ENCODE measurements around the gene RPGRIP1L.
A peak's percentile ranks its signal among the peaks of the same experiment; 100 is the strongest.

The RPGRIP1L gene

DNA sequence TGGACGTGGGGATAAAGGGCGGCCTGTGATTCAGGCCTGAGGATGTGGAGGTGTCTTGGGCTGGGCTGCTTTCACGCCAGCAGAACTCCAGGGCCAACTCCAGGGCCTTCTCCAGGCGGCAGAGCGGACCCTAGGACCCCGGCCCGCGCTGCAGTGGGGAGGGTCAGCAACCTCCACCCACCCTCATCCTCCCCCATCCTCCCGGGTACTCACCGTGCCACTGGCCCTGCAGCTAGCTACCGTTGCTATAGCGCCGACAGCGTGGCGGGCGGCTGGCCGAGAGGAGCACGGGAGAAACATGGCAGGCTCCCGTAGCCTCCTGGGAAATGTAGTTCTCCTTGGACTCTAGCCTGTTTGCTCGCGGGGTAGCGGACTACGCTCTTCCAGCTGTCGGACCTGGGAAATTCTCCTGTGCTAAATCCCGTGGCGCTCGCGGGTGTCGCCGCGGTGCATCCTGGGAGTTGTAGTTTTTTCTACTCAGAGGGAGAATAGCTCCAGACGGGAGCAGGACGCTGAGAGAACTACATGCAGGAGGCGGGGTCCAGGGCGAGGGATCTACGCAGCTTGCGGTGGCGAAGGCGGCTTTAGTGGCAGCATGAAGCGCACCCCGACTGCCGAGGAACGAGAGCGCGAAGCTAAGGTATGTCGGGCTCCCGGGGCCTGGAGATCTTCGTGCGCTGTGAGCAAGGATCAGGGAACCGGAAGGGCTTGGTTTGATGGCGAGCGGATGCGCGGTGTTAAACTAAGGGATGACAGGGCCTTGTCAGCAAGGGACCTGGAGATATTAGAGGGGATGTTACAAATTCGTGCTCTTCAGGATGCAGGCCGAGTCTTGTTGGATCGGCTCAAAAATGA lies at the start of gene RPGRIP1L, which contains the start of gene FTO:
Gene RPGRIP1L (minus strand): TSS at position 270 of the 855 bp plus-strand sequence. CDS start 3,136 bp downstream, outside the sequence.
Gene FTO (plus strand): TSS at position 567 of the 855 bp plus-strand sequence.
- peaks cover 11% of the 10 kb centered on the region for H3K36me3 Mint-ChIP-seq (ENCODE audit: low read depth)
- H3K9me3 Mint-ChIP-seq: no peaks in the 10 kb centered on the region
- peaks cover 17% of the 10 kb centered on the region for H3K4me1 Mint-ChIP-seq (ENCODE audit: low read depth)
- peak; percentile 98 for DNase-seq (ENCODE audit: low spot score)
- H3K27ac Mint-ChIP-seq: peak within 1 kb of the TSS; percentile 91
- H3K27me3 Mint-ChIP-seq (ENCODE audit: low read depth): no peaks in the 10 kb centered on the region
- H3K4me3 Mint-ChIP-seq: peak within 1 kb of the TSS; percentile 95

DNA sequence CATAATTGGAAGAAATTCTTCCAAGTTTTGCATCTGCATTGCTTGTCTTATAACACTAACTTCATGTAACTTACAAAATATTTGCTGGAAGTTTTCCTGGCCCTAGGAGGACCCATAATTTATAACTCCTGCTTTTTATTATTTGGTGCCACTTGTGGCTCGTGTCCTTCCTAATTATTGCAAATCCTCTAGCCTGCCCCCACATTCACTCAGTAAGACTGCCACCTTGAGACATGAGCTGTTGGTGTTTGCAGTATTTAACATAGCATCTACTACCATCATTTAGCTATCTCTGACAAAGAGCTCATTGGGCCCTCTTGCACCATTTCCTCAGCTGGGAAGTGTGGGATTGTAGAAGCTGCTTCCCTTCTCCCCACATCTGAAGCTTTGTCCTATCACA lies 49.8 kb upstream of the RPGRIP1L start:
- Mint-ChIP-seq H3K4me1 (ENCODE audit: low read depth) (no peaks in the 10 kb centered on the region), H3K9me3 (no peaks in the 10 kb centered on the region), H3K4me3 (no peak overlapping the region), H3K27ac (no peak overlapping the region), H3K27me3 (ENCODE audit: low read depth) (no peaks in the 10 kb centered on the region), H3K36me3 (ENCODE audit: low read depth) (peaks cover 1% of the 10 kb centered on the region)
- no peak for DNase-seq (ENCODE audit: low spot score)

DNA sequence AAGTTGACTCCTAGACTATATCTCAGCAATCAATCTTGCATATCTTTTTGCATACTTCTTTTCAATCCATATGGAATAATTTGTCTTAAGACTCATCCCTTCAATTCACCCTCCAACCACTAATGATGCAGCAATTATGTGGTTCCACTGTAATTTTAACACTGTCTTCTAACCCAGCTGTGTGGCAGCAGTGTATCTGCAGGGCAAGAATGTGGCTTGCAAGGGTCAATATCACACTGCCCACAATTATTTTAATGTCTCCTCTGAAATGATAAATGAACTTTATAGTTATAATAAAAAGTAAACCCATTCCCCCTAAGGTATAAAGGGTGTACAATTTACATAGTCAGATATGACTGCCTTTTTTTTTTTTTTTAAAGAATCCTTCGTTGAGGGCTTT lies 48.9 kb upstream of the RPGRIP1L start:
- H3K36me3 Mint-ChIP-seq (ENCODE audit: low read depth): peaks cover 1% of the 10 kb centered on the region
- no peak for DNase-seq (ENCODE audit: low spot score)
- peaks cover 6% of the 10 kb centered on the region for H3K9me3 Mint-ChIP-seq
- H3K4me1 Mint-ChIP-seq (ENCODE audit: low read depth): no peaks in the 10 kb centered on the region
- no peaks in the 10 kb centered on the region for H3K27me3 Mint-ChIP-seq (ENCODE audit: low read depth)
- no peak overlapping the region for H3K4me3 Mint-ChIP-seq
- no peak overlapping the region for H3K27ac Mint-ChIP-seq

DNA sequence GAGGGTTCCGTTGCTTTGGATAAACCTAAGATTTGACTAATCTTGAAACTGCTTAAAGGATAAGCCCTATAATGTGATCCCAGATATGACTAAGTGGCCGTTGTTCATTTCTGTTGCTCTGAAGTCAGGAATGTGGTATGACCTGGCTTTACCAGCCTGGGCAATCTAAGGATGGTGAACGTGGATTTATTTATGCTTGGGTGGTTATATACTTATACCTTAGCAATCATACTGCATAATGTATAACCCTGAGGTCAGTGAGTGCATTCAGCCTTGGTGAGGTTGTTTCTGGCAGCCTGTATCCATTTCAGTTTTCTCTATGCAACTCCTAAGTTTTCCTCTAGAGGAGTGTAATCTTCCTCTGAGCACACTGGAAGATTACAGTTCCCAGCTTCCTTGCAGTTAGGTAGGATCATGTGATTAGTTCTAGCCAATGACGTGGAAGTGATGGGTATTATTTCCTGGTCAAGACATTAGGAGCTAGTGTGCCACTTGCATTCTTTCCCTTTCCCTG lies 42.2 kb upstream of the RPGRIP1L start:
- Mint-ChIP-seq H3K36me3 (ENCODE audit: low read depth) (peaks cover 3% of the 10 kb centered on the region), H3K4me3 (no peak overlapping the region), H3K27ac (no peak overlapping the region), H3K4me1 (ENCODE audit: low read depth) (peaks cover 24% of the 10 kb centered on the region), H3K9me3 (peaks cover 9% of the 10 kb centered on the region), H3K27me3 (ENCODE audit: low read depth) (no peaks in the 10 kb centered on the region)
- DNase-seq (ENCODE audit: low spot score): no peak

DNA sequence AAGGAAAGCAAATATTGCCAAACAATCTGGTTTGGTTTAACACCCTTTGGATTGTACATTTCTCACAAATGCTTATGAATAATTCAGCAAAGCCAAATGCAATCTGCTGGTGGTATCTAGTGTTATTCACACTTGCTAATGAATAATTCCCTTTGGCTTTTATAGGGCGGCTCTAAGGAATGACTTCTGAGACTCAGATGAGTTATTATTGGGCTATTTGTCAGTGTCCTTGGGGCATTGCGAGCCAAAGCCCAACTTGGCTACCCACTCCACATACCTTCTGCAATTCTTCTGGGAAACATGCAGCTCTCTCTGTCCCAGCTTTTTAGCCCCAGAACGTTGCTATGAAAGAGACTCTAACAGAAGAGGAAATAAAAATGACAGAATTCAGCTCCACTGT lies 41.4 kb upstream of the RPGRIP1L start:
- Mint-ChIP-seq H3K4me1 (ENCODE audit: low read depth) (peaks cover 27% of the 10 kb centered on the region), H3K4me3 (peak overlapping the region; percentile 54)

DNA sequence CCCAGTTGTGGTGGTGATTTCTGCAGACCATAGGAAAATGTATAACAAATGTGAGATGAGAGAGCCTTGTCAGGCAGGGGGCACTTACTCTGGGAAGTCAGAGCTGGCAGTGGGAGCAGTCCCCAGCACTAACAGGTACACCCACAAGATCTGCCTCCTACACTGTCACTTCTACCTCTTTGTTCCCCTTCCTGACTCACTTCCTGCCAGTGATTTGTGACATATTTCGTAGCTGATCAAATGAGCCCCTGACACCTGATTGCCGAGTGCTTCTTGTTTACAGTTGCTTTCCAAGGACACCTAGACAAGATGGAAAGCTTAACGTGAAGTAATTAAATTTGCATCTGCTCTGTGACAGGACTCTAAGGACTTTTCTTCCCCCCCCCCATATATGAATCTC lies 40.8 kb upstream of the RPGRIP1L start:
- Mint-ChIP-seq H3K4me1 (ENCODE audit: low read depth) (peaks cover 27% of the 10 kb centered on the region), H3K9me3 (peaks cover 9% of the 10 kb centered on the region), H3K36me3 (ENCODE audit: low read depth) (peaks cover 1% of the 10 kb centered on the region), H3K27ac (peak overlapping the region; percentile 61), H3K27me3 (ENCODE audit: low read depth) (no peaks in the 10 kb centered on the region), H3K4me3 (peak overlapping the region; percentile 37)
- peak; percentile 31 for DNase-seq (ENCODE audit: low spot score)

More for the DNA sequence above, 41.4 kb upstream of the RPGRIP1L start:
- Mint-ChIP-seq H3K27ac (no peak overlapping the region), H3K9me3 (peaks cover 9% of the 10 kb centered on the region), H3K36me3 (ENCODE audit: low read depth) (peaks cover 3% of the 10 kb centered on the region), H3K27me3 (ENCODE audit: low read depth) (no peaks in the 10 kb centered on the region)
- DNase-seq (ENCODE audit: low spot score): no peak

DNA sequence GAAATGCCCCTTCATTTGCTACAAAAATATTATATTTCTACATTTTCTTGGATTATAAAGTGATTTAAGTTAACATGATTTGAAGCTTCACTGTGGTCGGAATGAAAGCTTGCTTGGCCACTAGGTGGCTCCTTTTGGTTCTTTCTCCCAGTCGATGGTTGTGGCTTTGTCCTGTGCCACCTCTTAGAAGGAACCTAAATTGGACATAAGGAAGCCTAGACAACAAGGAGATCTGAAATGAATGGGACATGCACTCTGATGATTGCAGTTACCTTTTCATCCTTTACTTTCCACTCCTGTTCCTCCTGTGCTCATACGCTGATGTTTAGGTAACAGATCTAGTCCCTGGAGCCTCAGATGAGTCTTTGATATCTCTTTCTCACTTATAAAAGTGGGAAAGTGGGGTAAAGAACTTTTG lies 39.5 kb upstream of the RPGRIP1L start:
- Mint-ChIP-seq H3K27me3 (ENCODE audit: low read depth) (no peaks in the 10 kb centered on the region), H3K27ac (no peak overlapping the region)
- DNase-seq (ENCODE audit: low spot score): no peak

DNA sequence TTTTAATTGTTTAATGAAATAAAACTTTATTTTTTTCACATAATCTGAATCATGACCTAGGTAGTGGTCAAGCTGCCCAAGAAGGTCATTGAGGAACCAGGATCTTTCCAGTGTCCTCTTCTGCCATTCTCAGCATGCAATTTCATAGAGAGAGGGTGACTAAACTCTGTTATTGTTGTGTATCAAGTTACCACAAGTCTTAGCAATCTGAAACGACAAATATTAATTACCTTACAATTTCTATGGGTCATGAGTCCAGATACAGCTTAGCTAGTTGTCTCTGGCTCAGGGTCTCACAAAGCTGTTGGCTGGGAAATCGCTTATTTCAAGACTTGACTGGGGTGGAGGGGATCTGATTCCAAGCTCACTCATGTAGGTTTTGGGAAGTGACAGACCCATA lies 37.9 kb upstream of the RPGRIP1L start:
- Mint-ChIP-seq H3K4me3 (no peak overlapping the region), H3K9me3 (no peaks in the 10 kb centered on the region), H3K27ac (no peak overlapping the region), H3K36me3 (ENCODE audit: low read depth) (no peaks in the 10 kb centered on the region), H3K27me3 (ENCODE audit: low read depth) (no peaks in the 10 kb centered on the region), H3K4me1 (ENCODE audit: low read depth) (peaks cover 28% of the 10 kb centered on the region)
- no peak for DNase-seq (ENCODE audit: low spot score)

More for the DNA sequence above, 39.5 kb upstream of the RPGRIP1L start:
- Mint-ChIP-seq H3K4me3 (no peak overlapping the region), H3K9me3 (peaks cover 9% of the 10 kb centered on the region), H3K36me3 (ENCODE audit: low read depth) (peaks cover 1% of the 10 kb centered on the region), H3K4me1 (ENCODE audit: low read depth) (peaks cover 27% of the 10 kb centered on the region)

DNA sequence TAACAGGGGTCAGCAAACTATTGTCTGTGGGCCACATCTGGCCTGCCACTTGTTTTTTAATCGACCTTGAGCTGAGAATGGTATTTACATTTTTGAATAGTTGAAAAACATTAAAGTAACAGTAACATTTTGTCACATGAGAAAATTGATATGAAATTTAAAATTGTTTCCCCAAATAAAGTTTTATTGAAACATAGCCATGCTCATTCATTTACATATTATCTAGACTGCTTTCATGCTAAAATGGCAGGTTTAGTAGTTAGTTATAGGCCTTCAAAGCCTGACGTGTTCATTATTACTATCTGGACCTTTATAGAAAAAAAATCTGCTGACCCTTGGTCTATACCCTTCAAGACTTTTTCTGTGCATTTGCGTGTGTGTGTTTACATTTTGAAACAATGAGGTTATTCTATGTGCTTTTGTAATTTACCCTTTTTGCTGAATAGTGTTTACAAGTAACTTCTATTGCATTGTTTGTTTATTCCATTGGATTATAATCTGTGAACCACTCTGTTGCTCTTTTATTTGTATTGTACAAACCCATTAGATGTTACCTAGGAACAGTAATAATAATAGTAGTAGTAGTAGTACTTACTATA lies 37.4 kb upstream of the RPGRIP1L start:
- H3K9me3 Mint-ChIP-seq: no peaks in the 10 kb centered on the region
- no peak overlapping the region for H3K4me3 Mint-ChIP-seq
- H3K36me3 Mint-ChIP-seq (ENCODE audit: low read depth): no peaks in the 10 kb centered on the region
- no peaks in the 10 kb centered on the region for H3K27me3 Mint-ChIP-seq (ENCODE audit: low read depth)
- no peak for DNase-seq (ENCODE audit: low spot score)
- H3K4me1 Mint-ChIP-seq (ENCODE audit: low read depth): peaks cover 30% of the 10 kb centered on the region
- no peak overlapping the region for H3K27ac Mint-ChIP-seq

DNA sequence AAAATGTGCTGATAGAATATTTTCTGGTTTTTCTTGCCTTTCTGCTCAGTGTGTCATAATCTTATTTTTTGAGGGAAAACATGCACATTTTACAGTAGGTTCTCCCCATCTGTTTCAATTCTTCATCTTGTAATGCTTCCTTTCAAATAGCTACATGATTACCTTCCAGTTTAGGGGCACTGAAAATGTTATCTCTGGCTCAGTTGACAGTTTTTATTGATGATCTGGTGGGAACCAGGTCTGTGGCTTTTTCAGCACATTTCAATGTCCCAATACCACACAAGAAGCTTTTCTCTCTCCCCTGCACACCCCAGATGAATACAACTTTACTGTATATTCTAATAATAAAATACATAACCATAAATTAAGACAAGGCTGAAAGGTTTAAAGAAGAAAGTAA lies 36.8 kb upstream of the RPGRIP1L start:
- H3K27ac Mint-ChIP-seq: no peak overlapping the region
- DNase-seq (ENCODE audit: low spot score): no peak
- H3K4me3 Mint-ChIP-seq: no peak overlapping the region
- H3K9me3 Mint-ChIP-seq: no peaks in the 10 kb centered on the region
- H3K27me3 Mint-ChIP-seq (ENCODE audit: low read depth): no peaks in the 10 kb centered on the region
- H3K36me3 Mint-ChIP-seq (ENCODE audit: low read depth): no peaks in the 10 kb centered on the region
- peaks cover 27% of the 10 kb centered on the region for H3K4me1 Mint-ChIP-seq (ENCODE audit: low read depth)

DNA sequence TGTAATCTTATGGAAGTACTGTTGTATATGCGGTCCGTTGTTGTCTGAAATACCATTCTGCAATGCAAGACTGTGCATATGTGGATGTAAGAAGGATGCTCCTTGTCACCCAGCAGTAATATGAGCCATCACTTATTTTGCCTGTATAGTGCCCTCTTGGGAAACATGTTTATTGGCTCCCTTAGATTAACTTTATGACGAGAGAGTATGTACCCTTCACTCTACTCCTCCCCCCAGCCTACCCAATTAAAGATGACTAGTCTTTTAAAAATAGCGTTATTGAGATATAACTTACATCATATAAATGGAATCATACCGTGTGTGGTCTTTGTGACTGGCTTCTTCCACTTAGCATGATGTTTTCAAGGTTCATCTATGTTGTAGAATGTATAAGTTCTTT lies 33.9 kb upstream of the RPGRIP1L start:
- no peak overlapping the region for H3K4me3 Mint-ChIP-seq
- no peak for DNase-seq (ENCODE audit: low spot score)
- no peaks in the 10 kb centered on the region for H3K27me3 Mint-ChIP-seq (ENCODE audit: low read depth)
- H3K27ac Mint-ChIP-seq: no peak overlapping the region
- no peaks in the 10 kb centered on the region for H3K36me3 Mint-ChIP-seq (ENCODE audit: low read depth)
- no peaks in the 10 kb centered on the region for H3K9me3 Mint-ChIP-seq
- H3K4me1 Mint-ChIP-seq (ENCODE audit: low read depth): peaks cover 9% of the 10 kb centered on the region

DNA sequence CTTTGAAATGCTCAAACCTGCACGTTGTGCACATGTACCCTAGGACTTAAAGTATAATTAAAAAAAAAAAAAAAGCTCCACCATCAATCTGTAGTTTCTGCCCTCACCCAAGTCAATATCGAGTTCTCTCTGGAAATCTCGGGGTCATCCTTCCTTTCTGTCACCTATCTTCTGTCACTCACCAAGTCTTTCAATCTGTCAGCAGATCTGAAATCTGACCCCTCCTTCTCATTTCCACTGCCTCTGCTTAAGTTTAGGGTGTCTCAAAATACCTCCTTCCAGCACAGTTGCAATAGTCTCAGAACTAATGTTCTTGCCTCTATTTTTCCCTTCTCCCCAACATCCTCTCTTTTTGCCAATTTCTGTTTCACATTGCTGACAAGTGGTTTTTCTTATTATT lies 32.6 kb upstream of the RPGRIP1L start:
- H3K4me3 Mint-ChIP-seq: no peak overlapping the region
- DNase-seq (ENCODE audit: low spot score): no peak
- no peaks in the 10 kb centered on the region for H3K27me3 Mint-ChIP-seq (ENCODE audit: low read depth)
- H3K9me3 Mint-ChIP-seq: no peaks in the 10 kb centered on the region
- peaks cover 9% of the 10 kb centered on the region for H3K4me1 Mint-ChIP-seq (ENCODE audit: low read depth)
- H3K27ac Mint-ChIP-seq: no peak overlapping the region
- H3K36me3 Mint-ChIP-seq (ENCODE audit: low read depth): no peaks in the 10 kb centered on the region

DNA sequence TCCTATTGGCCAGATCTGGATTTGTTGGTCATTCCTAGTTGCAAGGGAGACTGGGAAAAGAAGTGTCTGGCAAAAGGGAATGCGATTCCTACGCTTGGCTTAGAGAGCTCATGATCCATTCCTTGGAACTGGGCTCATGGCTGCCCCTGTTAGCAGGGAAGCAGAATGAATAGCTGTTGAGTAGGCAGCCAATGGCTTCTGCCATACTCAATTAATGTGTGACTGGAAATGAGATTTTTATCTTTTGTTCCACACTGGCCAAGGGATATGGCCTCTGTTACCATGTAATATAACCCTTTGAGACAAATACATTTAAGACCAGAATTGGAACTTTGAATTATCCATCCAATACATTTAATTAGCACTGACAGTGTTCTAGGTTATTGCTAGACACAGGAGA lies 31.2 kb upstream of the RPGRIP1L start:
- DNase-seq (ENCODE audit: low spot score): no peak
- H3K27me3 Mint-ChIP-seq (ENCODE audit: low read depth): no peaks in the 10 kb centered on the region
- H3K36me3 Mint-ChIP-seq (ENCODE audit: low read depth): no peaks in the 10 kb centered on the region
- no peak overlapping the region for H3K4me3 Mint-ChIP-seq
- H3K4me1 Mint-ChIP-seq (ENCODE audit: low read depth): peaks cover 6% of the 10 kb centered on the region
- H3K27ac Mint-ChIP-seq: no peak overlapping the region
- H3K9me3 Mint-ChIP-seq: no peaks in the 10 kb centered on the region

DNA sequence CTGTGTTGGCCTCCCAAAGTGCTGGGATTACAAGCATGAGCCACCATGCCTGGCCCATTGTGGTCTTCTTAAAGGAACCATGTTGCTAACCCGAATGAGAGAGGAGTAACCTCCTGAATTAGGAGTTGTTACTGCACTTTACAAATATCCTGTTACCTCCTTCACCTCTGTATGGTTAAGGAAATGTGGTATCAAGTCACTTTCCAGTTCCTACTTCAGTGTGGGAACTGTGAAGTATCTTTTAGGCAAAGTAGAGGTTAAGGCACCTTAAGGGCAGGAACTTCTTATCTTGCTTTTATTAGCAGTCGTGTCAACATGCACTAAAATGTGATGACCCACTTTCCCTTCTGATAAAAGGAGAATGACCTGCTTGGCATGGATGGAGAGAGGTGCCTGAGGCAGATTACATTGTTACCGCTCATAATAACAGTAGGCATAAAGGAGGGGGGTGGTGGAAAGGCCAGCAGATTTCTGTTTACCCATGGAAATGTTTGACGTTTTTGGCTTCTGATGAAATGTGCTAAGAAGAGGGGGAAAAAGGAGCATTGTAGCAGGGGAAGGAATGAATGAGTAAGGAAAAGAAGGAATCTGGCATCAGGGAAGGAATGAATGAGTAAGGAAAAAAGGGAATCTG lies 28.8 kb upstream of the RPGRIP1L start:
- no peak for DNase-seq (ENCODE audit: low spot score)
- no peak overlapping the region for H3K27ac Mint-ChIP-seq

More for the DNA sequence above, 28.8 kb upstream of the RPGRIP1L start:
- peaks cover 6% of the 10 kb centered on the region for H3K4me1 Mint-ChIP-seq (ENCODE audit: low read depth)
- H3K36me3 Mint-ChIP-seq (ENCODE audit: low read depth): no peaks in the 10 kb centered on the region
- H3K27me3 Mint-ChIP-seq (ENCODE audit: low read depth): no peaks in the 10 kb centered on the region
- no peaks in the 10 kb centered on the region for H3K9me3 Mint-ChIP-seq
- H3K4me3 Mint-ChIP-seq: no peak overlapping the region
